Kidney capillary endothelial cell (primary cell): Measurements from ENCODE around the gene CDH13.

Experiments
- DNase-seq: peaks from one replicate; pipeline ENCODE4 v3.0.0-alpha.2; 2018; ENCODE audit warnings: low spot score

Gene CDH13

GRCh38 chr16:82748026-82748425, 121.3 kb downstream of the CDH13 start:
- peak; percentile 77 for DNase-seq

- peak; percentile 47 for DNase-seq
Observed at GRCh38 chr16:82750068-82750467, 123.3 kb downstream of the CDH13 start.

GRCh38 chr16:82751020-82751419, 124.3 kb downstream of the CDH13 start:
- DNase-seq: no peak

- no peak for DNase-seq
Observed at GRCh38 chr16:82752172-82752571, 125.4 kb downstream of the CDH13 start.

- no peak for DNase-seq
Observed at GRCh38 chr16:82753821-82754220, 127.1 kb downstream of the CDH13 start.

- DNase-seq: no peak
Observed at GRCh38 chr16:82754716-82755513, 128.1 kb downstream of the CDH13 start.

- no peak for DNase-seq
Observed at GRCh38 chr16:82755570-82756282, 129.0 kb downstream of the CDH13 start.

GRCh38 chr16:82756283-82756599, 129.5 kb downstream of the CDH13 start:
- DNase-seq: peak; percentile 76

- DNase-seq: no peak
Observed at GRCh38 chr16:82758406-82758805, 131.6 kb downstream of the CDH13 start.

- DNase-seq: peak; percentile 46
Observed at GRCh38 chr16:82758904-82759303, 132.1 kb downstream of the CDH13 start.

- DNase-seq: no peak
Observed at GRCh38 chr16:82761236-82761635, 134.5 kb downstream of the CDH13 start.

- DNase-seq: no peak
Observed at GRCh38 chr16:82761858-82762257, 135.1 kb downstream of the CDH13 start.

GRCh38 chr16:82763371-82763770, 136.6 kb downstream of the CDH13 start:
- DNase-seq: no peak

- DNase-seq: no peak
Observed at GRCh38 chr16:82767198-82767597, 140.4 kb downstream of the CDH13 start.

GRCh38 chr16:82767808-82768207, 141.0 kb downstream of the CDH13 start:
- DNase-seq: no peak

- DNase-seq: no peak
Observed at GRCh38 chr16:82769845-82770244, 143.1 kb downstream of the CDH13 start.

- DNase-seq: no peak
Observed at GRCh38 chr16:82772215-82772614, 145.4 kb downstream of the CDH13 start.

- DNase-seq: no peak
Observed at GRCh38 chr16:82773018-82773417, 146.2 kb downstream of the CDH13 start.

- peak; percentile 43 for DNase-seq
Observed at GRCh38 chr16:82776470-82777146, 149.8 kb downstream of the CDH13 start.

- DNase-seq: no peak
Observed at GRCh38 chr16:82782715-82783251, 156.0 kb downstream of the CDH13 start.

- DNase-seq: no peak
Observed at GRCh38 chr16:82783933-82784572, 157.3 kb downstream of the CDH13 start.

- DNase-seq: no peak
Observed at GRCh38 chr16:82784573-82784968, 157.8 kb downstream of the CDH13 start.
